Peyer's patch (tissue), 4 donors: ENCODE results near the gene IGF2BP2.

Source experiments
- CTCF ChIP-seq, 6 experiments: fragments of 450-650 bp in 4 of 6; fragments of 200-600 bp in 2 of 6; sonication (generic) in 1 of 6; IDR thresholded peaks; one replicate each; pipeline ENCODE4 v1.5.1; 2017 to 2019; ENCODE audit warnings: antibody characterized with exemption in 6 of 6, mild to moderate bottlenecking in 3 of 6, moderate library complexity in 1 of 6
- POLR2A ChIP-seq, 2 donors: fragments of 450-650 bp; IDR thresholded peaks; one replicate each; pipeline ENCODE4 v1.5.1; 2017; ENCODE audit warnings: antibody characterized with exemption in 2 of 2, mild to moderate bottlenecking in 2 of 2, moderate library complexity in 2 of 2

- TF ChIP-seq CTCF (IDR thresholded peaks at IDR 0.05), result no peak
- no peak for TF ChIP-seq POLR2A (IDR thresholded peaks at IDR 0.05)
Observed at GRCh38 chr3:185647134-185647879, 177.5 kb downstream of the IGF2BP2 start.
